SK-N-MC (cell line): ENCODE data around the gene PPOX.

Experiments used
- EZH2 ChIP-seq: fragments of 200-600 bp; sonication (generic); IDR thresholded peaks from one replicate; pipeline ENCODE4 v1.6.1; 2017; ENCODE audit warnings: antibody characterized with exemption
- POLR2AphosphoS5 ChIP-seq: IDR thresholded peaks from 2 replicates; pipeline ENCODE4 v1.6.1; 2012; ENCODE audit warnings: mild to moderate bottlenecking, low read depth, low read length, borderline replicate concordance

- TF ChIP-seq POLR2AphosphoS5 (peak; percentile 5; the same call in 1 of the 2 replicates), EZH2 (no peak)
These were observed 46.9 kb upstream of the PPOX start for GRCh38 chr1:161119092-161119903.
